ENCODE data around the gene TMEM131L.

GRCh38 chr4:153591441-153591840 lies 125.3 kb downstream of the TMEM131L start:
- no peak for TF ChIP-seq EZH2phosphoT487 (IDR thresholded peaks at IDR 0.05; ENCODE audit: borderline replicate concordance, low read length)
- TF ChIP-seq CTCF (IDR thresholded peaks at IDR 0.05; ENCODE audit: low read depth, low read length, poor library complexity, severe bottlenecking): no peak
